IMR-90 (cell line): Measurements from ENCODE around the gene STOM. TPM values are rescaled to one million over a fixed set of nuclear protein-coding genes. Genes with fewer than 3 reads are reported as not detected.

Experiments
- ATAC-seq: fragments of 200-7000 bp; cut with Tn5 transposase; 2 replicates; pipeline ENCODE4 v1.9.1; 2020; ENCODE audit warnings: low read depth, mild to moderate bottlenecking, moderate library complexity
- BruUV-seq: library from RNA; stranded (reverse); fragments of 400-500 nt; replicated peaks from 2 replicates; lab custom pipeline; 2021; lab: Mats Ljungman, UMichigan
- CTCF ChIA-PET: fragments of 300-600 bp; formaldehyde crosslinking; extraction: SDS; loops from one replicate; lab custom pipeline; 2021; ENCODE audit warnings: antibody characterized with exemption; lab: Yijun Ruan, JAX
- POLR2A ChIA-PET: fragments of 300-600 bp; sonication (Branson Sonifier 250); formaldehyde crosslinking; loops from one replicate; lab custom pipeline; 2022; ENCODE audit warnings: antibody characterized with exemption; ENCODE audit not compliant: unreplicated experiment; lab: Charles Lee
- DNase-seq: peaks from one replicate; pipeline ENCODE4 v3.0.0; 2013
- H2AFZ ChIP-seq: replicated peaks from 2 replicates; pipeline ENCODE3; 2013; ENCODE audit warnings: low read length, mild to moderate bottlenecking; ENCODE audit not compliant: poor library complexity
- H2AK5ac ChIP-seq: 2 replicates; pipeline ENCODE4 v1.6.1; 2013; ENCODE audit warnings: low read depth, low read length, inconsistent platforms
- H2AK9ac ChIP-seq: replicated peaks from 2 replicates; pipeline ENCODE3; 2013; ENCODE audit warnings: mild to moderate bottlenecking, low read depth, low read length, moderate library complexity; ENCODE audit not compliant: poor library complexity
- H2BK120ac ChIP-seq: 2 replicates; pipeline ENCODE4 v1.6.1; 2013; ENCODE audit warnings: low read depth, low read length, inconsistent platforms
- H2BK15ac ChIP-seq: 3 replicates; pipeline ENCODE4 v1.6.1; 2013; ENCODE audit warnings: low read depth, low read length, inconsistent platforms
- H2BK20ac ChIP-seq: 2 replicates; pipeline ENCODE4 v1.6.1; 2013; ENCODE audit warnings: low read depth, mild to moderate bottlenecking, inconsistent platforms, low read length, moderate library complexity
- H2BK5ac ChIP-seq: 2 replicates; pipeline ENCODE4 v1.6.1; 2013; ENCODE audit warnings: mild to moderate bottlenecking, low read depth, low read length, inconsistent platforms; ENCODE audit not compliant: poor library complexity, severe bottlenecking
- H3K14ac ChIP-seq: replicated peaks from 2 replicates; pipeline ENCODE4 v1.6.1; 2013; ENCODE audit warnings: low read depth, low read length, inconsistent platforms
- H3K18ac ChIP-seq: 2 replicates; pipeline ENCODE4 v1.6.1; 2013; ENCODE audit warnings: low read depth, low read length, control low read depth
- H3K23ac ChIP-seq: 2 replicates; pipeline ENCODE4 v1.6.1; 2013; ENCODE audit warnings: low read depth, low read length, inconsistent platforms
- H3K27ac ChIP-seq: 2 replicates; pipeline ENCODE4 v1.5.1; 2013; ENCODE audit warnings: mild to moderate bottlenecking, control low read depth, low read length; ENCODE audit not compliant: insufficient read depth
- H3K27me3 ChIP-seq: 2 replicates; pipeline ENCODE4 v1.6.1; 2013; ENCODE audit warnings: low read length; ENCODE audit not compliant: control insufficient read depth, insufficient read depth
- H3K36me3 ChIP-seq: 2 replicates; pipeline ENCODE4 v1.6.1; 2013; ENCODE audit warnings: low read length, mixed read lengths; ENCODE audit not compliant: control insufficient read depth, insufficient read depth
- H3K4ac ChIP-seq: 2 replicates; pipeline ENCODE4 v1.6.1; 2013; ENCODE audit warnings: low read depth, low read length, inconsistent platforms
- H3K4me1 ChIP-seq: 2 replicates; pipeline ENCODE4 v1.6.1; 2013; ENCODE audit warnings: low read length, mixed read lengths; ENCODE audit not compliant: control insufficient read depth, insufficient read depth
- H3K4me2 ChIP-seq: 2 replicates; pipeline ENCODE4 v1.6.1; 2013; ENCODE audit warnings: low read depth, mild to moderate bottlenecking, control low read depth, low read length, moderate library complexity
- H3K4me3 ChIP-seq: 2 replicates; pipeline ENCODE4 v1.5.1; 2013; ENCODE audit warnings: low read depth, mild to moderate bottlenecking, control low read depth, low read length, moderate library complexity; ENCODE audit not compliant: insufficient read depth
- H3K56ac ChIP-seq: 2 replicates; pipeline ENCODE4 v1.6.1; 2013; ENCODE audit warnings: low read length, inconsistent platforms; ENCODE audit not compliant: insufficient read depth; ENCODE audit errors: extremely low read depth
- H3K79me1 ChIP-seq, 2 experiments: 2 replicates each; pipeline ENCODE4 v1.6.1; 2013; ENCODE audit warnings: low read length in 2 of 2, inconsistent platforms in 1 of 2, low read depth in 1 of 2
- H3K9ac ChIP-seq: 2 replicates; pipeline ENCODE4 v1.6.1; 2013; ENCODE audit warnings: low read depth, low read length, control low read depth
- H3K9me1 ChIP-seq: 2 replicates; pipeline ENCODE4 v1.6.1; 2013; ENCODE audit warnings: low read length, inconsistent platforms; ENCODE audit not compliant: insufficient read depth
- H3K9me3 ChIP-seq: 2 replicates; pipeline ENCODE4 v1.6.1; 2013; ENCODE audit warnings: low read length; ENCODE audit not compliant: control insufficient read depth, insufficient read depth
- H4K20me1 ChIP-seq: 2 replicates; pipeline ENCODE4 v1.6.1; 2013; ENCODE audit warnings: low read length, inconsistent platforms; ENCODE audit not compliant: insufficient read depth
- H4K5ac ChIP-seq: 2 replicates; pipeline ENCODE4 v1.6.1; 2013; ENCODE audit warnings: mild to moderate bottlenecking, low read depth, low read length, control low read depth
- H4K8ac ChIP-seq, 2 experiments: 2 replicates each; pipeline ENCODE4 v1.6.1; 2013; ENCODE audit warnings: low read depth in 2 of 2, low read length in 2 of 2, control low read depth in 1 of 2, inconsistent platforms in 1 of 2
- H4K91ac ChIP-seq: 2 replicates; pipeline ENCODE4 v1.6.1; 2013; ENCODE audit warnings: low read depth, low read length, inconsistent platforms; ENCODE audit not compliant: insufficient read depth
- CHD1 ChIP-seq: IDR thresholded peaks from 2 replicates; pipeline ENCODE4 v1.6.1; 2012; ENCODE audit warnings: low read depth, low read length, improper control_type of control experiment
- FOS ChIP-seq: fragments of 150-350 bp; IDR thresholded peaks from 2 replicates; pipeline ENCODE4 v1.6.1; 2016; ENCODE audit warnings: low read depth, low read length
- MAFK ChIP-seq: IDR thresholded peaks from 2 replicates; pipeline ENCODE4 v1.6.1; 2012; ENCODE audit warnings: low read depth, low read length, improper control_type of control experiment
- SMC3 ChIP-seq: fragments of 150-350 bp; IDR thresholded peaks from 2 replicates; pipeline ENCODE4 v1.6.1; 2016; ENCODE audit warnings: low read depth, mild to moderate bottlenecking, antibody characterized with exemption, low read length, moderate library complexity
- WGBS, 2 experiments: methylation state at CpG; one replicate each; pipeline versions ENCODE4 v1.1.5 to v1.1.7; 2013; ENCODE audit warnings: missing lambda C conversion rate in 2 of 2; ENCODE audit not compliant: insufficient read length in 1 of 2; ENCODE audit errors: extremely low coverage in 2 of 2; 5-methylcytosine and 5-hydroxymethylcytosine counted together
- dilution Hi-C: fragments of 300-500 bp; cut with HindIII; formaldehyde crosslinking; loops from one replicate; pipeline ENCODE4 v1.14.3; 2018; ENCODE audit warnings: low sequenced_read_pairs; ENCODE audit not compliant: unreplicated experiment
- in situ Hi-C: fragments of 300-500 bp; cut with MboI; formaldehyde crosslinking; loops from 3 replicates; pipeline ENCODE4 v1.14.3; 2019; ENCODE audit warnings: low sequenced_read_pairs, inconsistent platforms, mixed read lengths
- intact Hi-C: fragments of 100-400 bp; cut with micrococcal nuclease; formaldehyde crosslinking; loops from 2 replicates; pipeline ENCODE4 v1.10.0; 2022
- polyA plus RNA-seq, 3 experiments: library from polyadenylated mRNA; depleted of rRNA; stranded (reverse); fragments of >200 nt; gene quantifications; 2 replicates each; pipeline ENCODE4 v1.2.3, GENCODE V29; 2012; ENCODE audit warnings: low replicate concordance in 1 of 3
- total RNA-seq: library from RNA; depleted of rRNA; stranded (reverse); fragments of >200 nt; gene quantifications from 2 replicates; pipeline ENCODE4 v1.2.3, GENCODE V29; 2012

The STOM gene
- total and polyA plus RNA-seq, 2 of the 4 experiments (the other 2 are of a cell fraction): 78.4 to 84.8 TPM

DNA sequence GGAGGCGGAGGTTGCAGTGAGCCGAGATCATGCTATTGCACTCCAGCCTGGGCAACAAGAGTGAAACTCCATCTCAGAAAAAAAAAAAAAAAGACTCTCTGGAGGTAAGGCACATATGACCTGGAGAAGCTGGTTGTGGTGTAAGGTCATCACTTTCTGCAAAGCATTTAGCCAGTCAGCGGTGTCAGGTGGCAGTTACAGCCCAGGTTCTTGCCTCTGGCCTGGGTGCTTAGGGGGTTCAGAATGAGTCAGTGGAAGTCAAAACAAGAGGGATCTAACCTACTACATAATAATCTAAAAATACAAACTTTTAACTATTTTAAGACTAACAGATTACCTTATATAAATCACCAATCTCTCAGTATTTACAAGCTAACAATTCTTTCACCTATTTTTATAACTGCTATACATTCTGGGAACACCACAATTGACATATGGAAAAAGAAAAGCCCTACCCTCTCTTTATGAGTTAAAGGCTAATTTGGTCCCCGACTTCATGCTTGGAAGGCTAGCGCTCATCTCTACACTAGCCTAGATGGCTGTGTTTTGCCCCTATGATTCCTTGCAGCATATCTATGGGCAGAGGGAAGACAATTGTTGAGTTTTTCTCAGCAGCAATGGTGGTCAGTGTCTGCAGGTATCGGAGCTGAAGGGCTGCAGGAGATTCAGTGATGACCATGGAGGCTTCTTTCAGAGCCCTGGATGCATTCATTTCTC, 29.2 kb downstream of the STOM start:
- no peak overlapping the region for H2BK120ac ChIP-seq
- H3K27me3 ChIP-seq: no peaks in the 10 kb centered on the region
- no peak overlapping the region for H2AK9ac ChIP-seq
- H3K18ac ChIP-seq: no peak overlapping the region
- no peak; the same call in 1 of the 2 replicates for ATAC-seq
- dilution Hi-C loops (no loop called here), intact Hi-C loops (no loop called here), in situ Hi-C loops (no loop called here)
- H3K9me3 ChIP-seq: no peaks in the 10 kb centered on the region
- DNase-seq: peak; percentile 48
- no peak overlapping the region for H3K4ac ChIP-seq
- H3K9ac ChIP-seq: no peak overlapping the region
- H2BK20ac ChIP-seq: no peak overlapping the region
- H3K27ac ChIP-seq: no peak overlapping the region
- no peaks in the 10 kb centered on the region for H3K9me1 ChIP-seq
- H3K4me2 ChIP-seq: no peak overlapping the region
- no peaks in the 10 kb centered on the region for H4K20me1 ChIP-seq
- H3K56ac ChIP-seq: no peak overlapping the region
- no peak overlapping the region for H3K23ac ChIP-seq
- no peak overlapping the region for H4K5ac ChIP-seq
- H3K4me3 ChIP-seq: no peak overlapping the region
- H2BK15ac ChIP-seq: no peak overlapping the region
- H3K36me3 ChIP-seq: peaks cover 43% of the 10 kb centered on the region
- no peak overlapping the region for H4K91ac ChIP-seq
- TF ChIP-seq CHD1 (no peak), FOS (no peak), MAFK (no peak), SMC3 (no peak)
- H2AFZ ChIP-seq: no peak overlapping the region
- H2BK5ac ChIP-seq: no peak overlapping the region
- BruUV-seq: TSS peak; percentile 75
- no peak overlapping the region for H3K14ac ChIP-seq
- 93% methylated on average over 3 of the region's 6 CpGs; no CpG with 5 or more reads in 1 of the 2 experiments for WGBS, 2 experiments
- H3K4me1 ChIP-seq: peaks cover 8% of the 10 kb centered on the region
- CTCF ChIA-PET: no interaction called here
- H2AK5ac ChIP-seq: no peak overlapping the region
- peaks cover 24 to 50% of the 10 kb centered on the region in 2 experiments for H3K79me1 ChIP-seq
- POLR2A ChIA-PET: interaction anchor here (0.7 kb wide), 1 partner anchor 139 kb away, joined by 7 read pairs; the partner anchor contains the start of gene RAB14
- no peak overlapping the region; a peak in 1 of 4 replicates for H4K8ac ChIP-seq
